ENCODE results near the gene AGAP2.

AGAP2 gene

GRCh38 chr12:57708296-57708695, 30.2 kb downstream of the AGAP2 start:
- TF ChIP-seq, protein P1, sequence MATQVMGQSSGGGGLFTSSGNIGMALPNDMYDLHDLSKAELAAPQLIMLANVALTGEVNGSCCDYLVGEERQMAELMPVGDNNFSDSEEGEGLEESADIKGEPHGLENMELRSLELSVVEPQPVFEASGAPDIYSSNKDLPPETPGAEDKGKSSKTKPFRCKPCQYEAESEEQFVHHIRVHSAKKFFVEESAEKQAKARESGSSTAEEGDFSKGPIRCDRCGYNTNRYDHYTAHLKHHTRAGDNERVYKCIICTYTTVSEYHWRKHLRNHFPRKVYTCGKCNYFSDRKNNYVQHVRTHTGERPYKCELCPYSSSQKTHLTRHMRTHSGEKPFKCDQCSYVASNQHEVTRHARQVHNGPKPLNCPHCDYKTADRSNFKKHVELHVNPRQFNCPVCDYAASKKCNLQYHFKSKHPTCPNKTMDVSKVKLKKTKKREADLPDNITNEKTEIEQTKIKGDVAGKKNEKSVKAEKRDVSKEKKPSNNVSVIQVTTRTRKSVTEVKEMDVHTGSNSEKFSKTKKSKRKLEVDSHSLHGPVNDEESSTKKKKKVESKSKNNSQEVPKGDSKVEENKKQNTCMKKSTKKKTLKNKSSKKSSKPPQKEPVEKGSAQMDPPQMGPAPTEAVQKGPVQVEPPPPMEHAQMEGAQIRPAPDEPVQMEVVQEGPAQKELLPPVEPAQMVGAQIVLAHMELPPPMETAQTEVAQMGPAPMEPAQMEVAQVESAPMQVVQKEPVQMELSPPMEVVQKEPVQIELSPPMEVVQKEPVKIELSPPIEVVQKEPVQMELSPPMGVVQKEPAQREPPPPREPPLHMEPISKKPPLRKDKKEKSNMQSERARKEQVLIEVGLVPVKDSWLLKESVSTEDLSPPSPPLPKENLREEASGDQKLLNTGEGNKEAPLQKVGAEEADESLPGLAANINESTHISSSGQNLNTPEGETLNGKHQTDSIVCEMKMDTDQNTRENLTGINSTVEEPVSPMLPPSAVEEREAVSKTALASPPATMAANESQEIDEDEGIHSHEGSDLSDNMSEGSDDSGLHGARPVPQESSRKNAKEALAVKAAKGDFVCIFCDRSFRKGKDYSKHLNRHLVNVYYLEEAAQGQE (IDR thresholded peaks at IDR 0.05; ENCODE audit: insufficient read depth in 1 of 2, low read depth in 2 of 2, low read length in 2 of 2), result no peak
- TF ChIP-seq TAF1 (IDR thresholded peaks at IDR 0.05; ENCODE audit: borderline replicate concordance, insufficient read depth, low read length) (no peak), POLR2AphosphoS5 (IDR thresholded peaks at IDR 0.05; ENCODE audit: low read depth, low read length) (no peak), FOXP2 (optimal IDR thresholded peaks at IDR 0.05; ENCODE audit: borderline replicate concordance, extremely low read depth, extremely low read length, insufficient read depth) (no peak), SIN3A (IDR thresholded peaks at IDR 0.05; ENCODE audit: borderline replicate concordance, insufficient read depth, low read length) (no peak)

GRCh38 chr12:57707250-57707649, 31.3 kb downstream of the AGAP2 start:
- TF ChIP-seq, protein P1 (IDR thresholded peaks at IDR 0.05; ENCODE audit: insufficient read depth in 1 of 2, low read depth in 2 of 2, low read length in 2 of 2), result no peak
- TF ChIP-seq TAF1 (IDR thresholded peaks at IDR 0.05; ENCODE audit: borderline replicate concordance, insufficient read depth, low read length) (no peak), SIN3A (IDR thresholded peaks at IDR 0.05; ENCODE audit: borderline replicate concordance, insufficient read depth, low read length) (no peak), POLR2AphosphoS5 (IDR thresholded peaks at IDR 0.05; ENCODE audit: low read depth, low read length) (no peak)

DNA sequence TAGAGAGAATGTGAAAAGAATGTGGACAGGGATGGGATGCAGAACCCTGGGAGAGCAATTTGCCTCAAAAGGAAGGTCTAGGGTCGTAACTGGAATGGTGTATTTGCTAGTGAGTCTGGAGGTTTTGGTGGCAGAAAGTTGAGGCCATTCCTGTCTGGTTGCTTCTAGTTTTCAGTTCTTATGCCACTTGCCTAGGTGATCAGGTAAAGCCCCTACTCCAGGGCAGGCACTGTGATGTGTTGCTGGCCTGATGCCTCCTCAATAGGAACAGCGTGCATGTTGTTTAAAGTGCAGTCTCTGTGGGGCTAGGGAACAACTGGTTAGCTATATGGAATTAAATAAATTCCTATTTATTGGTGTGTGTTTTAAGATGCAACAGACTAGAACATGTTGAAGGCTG, 38.2 kb downstream of the AGAP2 start:
- TF ChIP-seq POLR2AphosphoS5 (IDR thresholded peaks at IDR 0.05; ENCODE audit: low read depth, low read length) (no peak), SIN3A (IDR thresholded peaks at IDR 0.05; ENCODE audit: borderline replicate concordance, insufficient read depth, low read length) (no peak)

GRCh38 chr12:57698414-57698813, 40.1 kb downstream of the AGAP2 start:
- no peak for TF ChIP-seq FOXP2 (optimal IDR thresholded peaks at IDR 0.05; ENCODE audit: borderline replicate concordance, extremely low read depth, extremely low read length, insufficient read depth)
- TF ChIP-seq TAF1 (IDR thresholded peaks at IDR 0.05; ENCODE audit: borderline replicate concordance, insufficient read depth, low read length), result no peak
- TF ChIP-seq SIN3A (IDR thresholded peaks at IDR 0.05; ENCODE audit: borderline replicate concordance, insufficient read depth, low read length), result no peak
- no peak for TF ChIP-seq POLR2AphosphoS5 (IDR thresholded peaks at IDR 0.05; ENCODE audit: low read depth, low read length)
- TF ChIP-seq, protein P1 (IDR thresholded peaks at IDR 0.05; ENCODE audit: insufficient read depth in 1 of 2, low read depth in 2 of 2, low read length in 2 of 2), result no peak

GRCh38 chr12:57697076-57697475, 41.5 kb downstream of the AGAP2 start:
- TF ChIP-seq SIN3A (IDR thresholded peaks at IDR 0.05; ENCODE audit: borderline replicate concordance, insufficient read depth, low read length) (no peak), POLR2AphosphoS5 (IDR thresholded peaks at IDR 0.05; ENCODE audit: low read depth, low read length) (no peak), TAF1 (IDR thresholded peaks at IDR 0.05; ENCODE audit: borderline replicate concordance, insufficient read depth, low read length) (no peak), FOXP2 (optimal IDR thresholded peaks at IDR 0.05; ENCODE audit: borderline replicate concordance, extremely low read depth, extremely low read length, insufficient read depth) (no peak)
- TF ChIP-seq, protein P1 (IDR thresholded peaks at IDR 0.05; ENCODE audit: insufficient read depth in 1 of 2, low read depth in 2 of 2, low read length in 2 of 2), result no peak
